ENCODE data around the gene HOXA13. TPM values are rescaled to one million over a fixed set of nuclear protein-coding genes. Genes with fewer than 3 reads are reported as not detected.

Gene HOXA13
- total and polyA plus RNA-seq, 4 donors, result 0.02 TPM; not detected in 3

DNA sequence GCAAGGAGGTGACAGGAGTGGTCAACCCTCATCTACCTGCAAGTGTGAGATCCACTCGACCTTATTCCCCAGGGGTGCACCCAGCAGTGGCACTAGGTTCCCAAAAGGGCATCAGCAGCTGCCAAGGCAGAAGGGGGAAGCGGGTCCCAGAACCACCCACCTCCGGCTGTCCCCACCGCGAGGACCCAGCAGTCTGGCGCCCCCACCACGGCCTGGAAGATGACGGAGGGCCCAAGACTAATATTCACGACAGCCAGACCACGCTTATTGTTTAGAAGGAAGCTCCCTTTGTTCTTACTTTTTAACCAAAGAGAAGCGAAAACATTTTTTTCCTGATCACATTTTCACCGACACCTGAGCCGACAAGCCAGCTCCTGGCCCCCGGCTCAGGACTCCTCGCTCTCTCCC lies 39.1 kb upstream of the HOXA13 start:
- DNase-seq (ENCODE audit: low spot score), result no peak
- Histone ChIP-seq H3K9ac (ENCODE audit: low read depth in 1 of 2, low read length in 2 of 2) (no peak overlapping the region), H3K4me3 (ENCODE audit: low read depth in 1 of 3, low read length in 3 of 3) (peak overlapping the region in 1 of 3 donors; percentile 18), H3K36me3 (ENCODE audit: control insufficient read depth in 4 of 4, insufficient read depth in 3 of 4, low read depth in 1 of 4, low read length in 3 of 4) (no peaks in the 10 kb centered on the region), H3K27me3 (ENCODE audit: control insufficient read depth in 4 of 4, insufficient read depth in 4 of 4, low read length in 3 of 4) (peaks cover 4 to 28% (median 16%) of the 10 kb centered on the region in 4 donors), H3K4me1 (ENCODE audit: control insufficient read depth in 4 of 4, insufficient read depth in 4 of 4, low read length in 3 of 4) (peaks cover 8 to 26% (median 14%) of the 10 kb centered on the region in 4 donors), H3K27ac (ENCODE audit: low read depth in 1 of 2, low read length in 2 of 2) (no peak overlapping the region), H3K9me3 (ENCODE audit: control insufficient read depth in 4 of 4, low read length in 3 of 4) (no peaks in the 10 kb centered on the region)
- no peak for TF ChIP-seq FOXA2 (IDR thresholded peaks at IDR 0.05)
- TF ChIP-seq, protein P1, sequence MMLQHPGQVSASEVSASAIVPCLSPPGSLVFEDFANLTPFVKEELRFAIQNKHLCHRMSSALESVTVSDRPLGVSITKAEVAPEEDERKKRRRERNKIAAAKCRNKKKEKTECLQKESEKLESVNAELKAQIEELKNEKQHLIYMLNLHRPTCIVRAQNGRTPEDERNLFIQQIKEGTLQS (IDR thresholded peaks at IDR 0.05), result no peak
- TF ChIP-seq HNF4A (conservative IDR thresholded peaks at IDR 0.05), result no peak
- no peak for TF ChIP-seq RXRA (IDR thresholded peaks at IDR 0.05)
- no peak for TF ChIP-seq TAF1 (conservative IDR thresholded peaks at IDR 0.05)
- no peak for TF ChIP-seq EGR1 (IDR thresholded peaks at IDR 0.05; ENCODE audit: low read depth in 2 of 2)
- no peak for TF ChIP-seq RAD21 (IDR thresholded peaks at IDR 0.05)
- TF ChIP-seq, protein P2, sequence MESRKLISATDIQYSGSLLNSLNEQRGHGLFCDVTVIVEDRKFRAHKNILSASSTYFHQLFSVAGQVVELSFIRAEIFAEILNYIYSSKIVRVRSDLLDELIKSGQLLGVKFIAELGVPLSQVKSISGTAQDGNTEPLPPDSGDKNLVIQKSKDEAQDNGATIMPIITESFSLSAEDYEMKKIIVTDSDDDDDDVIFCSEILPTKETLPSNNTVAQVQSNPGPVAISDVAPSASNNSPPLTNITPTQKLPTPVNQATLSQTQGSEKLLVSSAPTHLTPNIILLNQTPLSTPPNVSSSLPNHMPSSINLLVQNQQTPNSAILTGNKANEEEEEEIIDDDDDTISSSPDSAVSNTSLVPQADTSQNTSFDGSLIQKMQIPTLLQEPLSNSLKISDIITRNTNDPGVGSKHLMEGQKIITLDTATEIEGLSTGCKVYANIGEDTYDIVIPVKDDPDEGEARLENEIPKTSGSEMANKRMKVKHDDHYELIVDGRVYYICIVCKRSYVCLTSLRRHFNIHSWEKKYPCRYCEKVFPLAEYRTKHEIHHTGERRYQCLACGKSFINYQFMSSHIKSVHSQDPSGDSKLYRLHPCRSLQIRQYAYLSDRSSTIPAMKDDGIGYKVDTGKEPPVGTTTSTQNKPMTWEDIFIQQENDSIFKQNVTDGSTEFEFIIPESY (IDR thresholded peaks at IDR 0.05), result no peak
- no peak for TF ChIP-seq YY1 (IDR thresholded peaks at IDR 0.05)
- TF ChIP-seq NR2F2 (IDR thresholded peaks at IDR 0.05), result no peak
- TF ChIP-seq JUND (IDR thresholded peaks at IDR 0.05), result no peak
- TF ChIP-seq, protein P3, sequence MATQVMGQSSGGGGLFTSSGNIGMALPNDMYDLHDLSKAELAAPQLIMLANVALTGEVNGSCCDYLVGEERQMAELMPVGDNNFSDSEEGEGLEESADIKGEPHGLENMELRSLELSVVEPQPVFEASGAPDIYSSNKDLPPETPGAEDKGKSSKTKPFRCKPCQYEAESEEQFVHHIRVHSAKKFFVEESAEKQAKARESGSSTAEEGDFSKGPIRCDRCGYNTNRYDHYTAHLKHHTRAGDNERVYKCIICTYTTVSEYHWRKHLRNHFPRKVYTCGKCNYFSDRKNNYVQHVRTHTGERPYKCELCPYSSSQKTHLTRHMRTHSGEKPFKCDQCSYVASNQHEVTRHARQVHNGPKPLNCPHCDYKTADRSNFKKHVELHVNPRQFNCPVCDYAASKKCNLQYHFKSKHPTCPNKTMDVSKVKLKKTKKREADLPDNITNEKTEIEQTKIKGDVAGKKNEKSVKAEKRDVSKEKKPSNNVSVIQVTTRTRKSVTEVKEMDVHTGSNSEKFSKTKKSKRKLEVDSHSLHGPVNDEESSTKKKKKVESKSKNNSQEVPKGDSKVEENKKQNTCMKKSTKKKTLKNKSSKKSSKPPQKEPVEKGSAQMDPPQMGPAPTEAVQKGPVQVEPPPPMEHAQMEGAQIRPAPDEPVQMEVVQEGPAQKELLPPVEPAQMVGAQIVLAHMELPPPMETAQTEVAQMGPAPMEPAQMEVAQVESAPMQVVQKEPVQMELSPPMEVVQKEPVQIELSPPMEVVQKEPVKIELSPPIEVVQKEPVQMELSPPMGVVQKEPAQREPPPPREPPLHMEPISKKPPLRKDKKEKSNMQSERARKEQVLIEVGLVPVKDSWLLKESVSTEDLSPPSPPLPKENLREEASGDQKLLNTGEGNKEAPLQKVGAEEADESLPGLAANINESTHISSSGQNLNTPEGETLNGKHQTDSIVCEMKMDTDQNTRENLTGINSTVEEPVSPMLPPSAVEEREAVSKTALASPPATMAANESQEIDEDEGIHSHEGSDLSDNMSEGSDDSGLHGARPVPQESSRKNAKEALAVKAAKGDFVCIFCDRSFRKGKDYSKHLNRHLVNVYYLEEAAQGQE (IDR thresholded peaks at IDR 0.05), result no peak
- TF ChIP-seq SP1 (IDR thresholded peaks at IDR 0.05), result no peak
- TF ChIP-seq, protein P4, sequence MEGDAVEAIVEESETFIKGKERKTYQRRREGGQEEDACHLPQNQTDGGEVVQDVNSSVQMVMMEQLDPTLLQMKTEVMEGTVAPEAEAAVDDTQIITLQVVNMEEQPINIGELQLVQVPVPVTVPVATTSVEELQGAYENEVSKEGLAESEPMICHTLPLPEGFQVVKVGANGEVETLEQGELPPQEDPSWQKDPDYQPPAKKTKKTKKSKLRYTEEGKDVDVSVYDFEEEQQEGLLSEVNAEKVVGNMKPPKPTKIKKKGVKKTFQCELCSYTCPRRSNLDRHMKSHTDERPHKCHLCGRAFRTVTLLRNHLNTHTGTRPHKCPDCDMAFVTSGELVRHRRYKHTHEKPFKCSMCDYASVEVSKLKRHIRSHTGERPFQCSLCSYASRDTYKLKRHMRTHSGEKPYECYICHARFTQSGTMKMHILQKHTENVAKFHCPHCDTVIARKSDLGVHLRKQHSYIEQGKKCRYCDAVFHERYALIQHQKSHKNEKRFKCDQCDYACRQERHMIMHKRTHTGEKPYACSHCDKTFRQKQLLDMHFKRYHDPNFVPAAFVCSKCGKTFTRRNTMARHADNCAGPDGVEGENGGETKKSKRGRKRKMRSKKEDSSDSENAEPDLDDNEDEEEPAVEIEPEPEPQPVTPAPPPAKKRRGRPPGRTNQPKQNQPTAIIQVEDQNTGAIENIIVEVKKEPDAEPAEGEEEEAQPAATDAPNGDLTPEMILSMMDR (IDR thresholded peaks at IDR 0.05; ENCODE audit: low read depth, low read length, missing input control), result no peak
- TF ChIP-seq GABPA (IDR thresholded peaks at IDR 0.05 in 1 of 2, conservative IDR thresholded peaks at IDR 0.05 in 1 of 2), result no peak
- 46% methylated on average over 15 of the region's 15 CpGs for WGBS

DNA sequence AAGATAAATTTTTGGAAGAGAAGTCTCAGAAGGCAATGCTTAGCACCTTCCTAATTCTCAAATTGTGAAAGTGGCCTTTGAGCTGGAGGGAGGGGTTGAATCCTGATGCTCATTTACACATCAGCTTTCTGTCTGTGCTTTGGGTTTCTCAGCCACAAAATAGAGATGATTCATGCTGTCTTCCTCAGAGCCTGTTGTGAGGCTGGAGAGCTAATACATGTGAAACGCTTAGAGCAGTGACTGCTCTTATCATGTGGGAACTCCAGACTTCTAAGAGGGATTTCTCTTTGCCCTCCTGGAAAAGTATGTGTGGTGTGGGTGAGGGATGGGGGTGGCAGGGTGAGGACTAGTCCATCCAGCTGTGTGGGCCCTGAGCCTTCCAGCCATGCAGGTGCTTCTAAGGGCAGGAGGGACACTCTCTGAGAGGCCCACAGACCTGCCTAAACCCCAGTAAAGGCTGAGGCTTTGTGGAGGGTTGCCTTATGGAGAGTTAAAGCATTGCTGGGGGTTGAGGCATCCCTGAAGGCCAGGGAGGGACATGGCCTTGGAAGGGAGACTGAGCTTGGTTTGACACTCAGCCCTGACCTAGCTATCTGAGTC lies 37.9 kb upstream of the HOXA13 start:
- Histone ChIP-seq H3K9me3 (ENCODE audit: control insufficient read depth in 4 of 4, low read length in 3 of 4) (no peaks in the 10 kb centered on the region), H3K27me3 (ENCODE audit: control insufficient read depth in 4 of 4, insufficient read depth in 4 of 4, low read length in 3 of 4) (peaks cover 4 to 28% (median 13%) of the 10 kb centered on the region in 4 donors), H3K4me3 (ENCODE audit: low read depth in 1 of 3, low read length in 3 of 3) (no peak overlapping the region), H3K9ac (ENCODE audit: low read depth in 1 of 2, low read length in 2 of 2) (no peak overlapping the region), H3K27ac (ENCODE audit: low read depth in 1 of 2, low read length in 2 of 2) (no peak overlapping the region), H3K4me1 (ENCODE audit: control insufficient read depth in 4 of 4, insufficient read depth in 4 of 4, low read length in 3 of 4) (peaks cover 4 to 19% (median 12%) of the 10 kb centered on the region in 4 donors), H3K36me3 (ENCODE audit: control insufficient read depth in 4 of 4, insufficient read depth in 3 of 4, low read depth in 1 of 4, low read length in 3 of 4) (no peaks in the 10 kb centered on the region)
- DNase-seq (ENCODE audit: low spot score), result no peak
- 89% methylated on average over 1 of the region's 1 CpG for WGBS
- TF ChIP-seq, protein P5, sequence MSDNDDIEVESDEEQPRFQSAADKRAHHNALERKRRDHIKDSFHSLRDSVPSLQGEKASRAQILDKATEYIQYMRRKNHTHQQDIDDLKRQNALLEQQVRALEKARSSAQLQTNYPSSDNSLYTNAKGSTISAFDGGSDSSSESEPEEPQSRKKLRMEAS (IDR thresholded peaks at IDR 0.05), result no peak
- no peak for TF ChIP-seq SP1 (IDR thresholded peaks at IDR 0.05)
- no peak for TF ChIP-seq EGR1 (IDR thresholded peaks at IDR 0.05; ENCODE audit: low read depth in 2 of 2)
- no peak for TF ChIP-seq FOXA1 (IDR thresholded peaks at IDR 0.05)
- TF ChIP-seq, protein P1 (IDR thresholded peaks at IDR 0.05), result no peak
- no peak for TF ChIP-seq NR2F2 (IDR thresholded peaks at IDR 0.05)
- no peak for TF ChIP-seq YY1 (IDR thresholded peaks at IDR 0.05)
- no peak for TF ChIP-seq HNF4G (IDR thresholded peaks at IDR 0.05)

All from liver (tissue), 9 donors.